GM13977 (cell line): ENCODE results near the gene PYY.

Experiments
- DNase-seq: peaks from one replicate; pipeline ENCODE4 v3.0.0; 2012; ENCODE audit warnings: low spot score
- CTCF ChIP-seq: IDR thresholded peaks from 2 replicates; pipeline ENCODE4 v1.5.1; 2012; ENCODE audit warnings: mild to moderate bottlenecking, control low read depth; ENCODE audit not compliant: insufficient read depth; ENCODE audit errors: extremely low read depth, missing control alignments
- in situ Hi-C: fragments of 300-500 bp; cut with MboI; formaldehyde crosslinking; loops from one replicate; pipeline ENCODE4 v1.12.0; 2022; ENCODE audit warnings: low sequenced_read_pairs, low pct_unique_long_range_greater_than_20kb, mixed read lengths, inconsistent platforms; ENCODE audit not compliant: unreplicated experiment

PYY gene

GRCh38 chr17:43956222-43956621, 2.5 kb upstream of the PYY start:
- DNase-seq: no peak
- TF ChIP-seq CTCF: no peak
- in situ Hi-C loops: no loop called here

GRCh38 chr17:43952724-43953666, 745 bp downstream of the PYY start:
- in situ Hi-C loops: no loop called here
- no peak for TF ChIP-seq CTCF
- DNase-seq: no peak

- in situ Hi-C loops: no loop called here
- TF ChIP-seq CTCF: no peak
These were observed 1.4 kb downstream of the PYY start for GRCh38 chr17:43952351-43952723.

GRCh38 chr17:43951750-43952149, 2.0 kb downstream of the PYY start:
- TF ChIP-seq CTCF: no peak
- in situ Hi-C loops: no loop called here
- DNase-seq: no peak

More at GRCh38 chr17:43952351-43952723, 1.4 kb downstream of the PYY start:
- DNase-seq: no peak

- no peak for TF ChIP-seq CTCF
- in situ Hi-C loops: no loop called here
- no peak for DNase-seq
These were observed 3.2 kb downstream of the PYY start for GRCh38 chr17:43950554-43950953.

- no peak for TF ChIP-seq CTCF
- in situ Hi-C loops: loop anchor here (10.0 kb wide), 1 partner anchor 45 kb away; no protein-coding TSS in a partner anchor
- DNase-seq: no peak
These were observed 4.0 kb downstream of the PYY start for GRCh38 chr17:43949781-43950180.
